RPMI7951 (cell line): ENCODE measurements around the gene PPARGC1A. TPM values are rescaled to one million over a fixed set of nuclear protein-coding genes. Genes with fewer than 3 reads are reported as not detected.
A peak's percentile ranks its signal among the peaks of the same experiment; 100 is the strongest.

Experiments
- DNase-seq: peaks from one replicate; pipeline ENCODE4 v3.0.0-alpha.2; 2012; ENCODE audit warnings: low read depth
- total RNA-seq: library from RNA; depleted of rRNA; stranded (reverse); fragments of >200 nt; shearing (Covaris generic); gene quantifications from 2 replicates; pipeline ENCODE4 v1.2.3, GENCODE V29; 2014; rRNA removed

Gene PPARGC1A
- total RNA-seq, result 0.20 and 0.24 TPM in 2 replicates

- DNase-seq, result peak; percentile 26
Observed at GRCh38 chr4:23889814-23890341, at the start of gene PPARGC1A. Gene PPARGC1A (minus strand): TSS chr4:23890047. CDS start chr4:23889957, 90 bp downstream.

GRCh38 chr4:23938796-23939195, 48.9 kb upstream of the PPARGC1A start:
- no peak for DNase-seq

- DNase-seq, result no peak
Observed at GRCh38 chr4:23937173-23937572, 47.3 kb upstream of the PPARGC1A start.

GRCh38 chr4:23934915-23935314, 45.1 kb upstream of the PPARGC1A start:
- DNase-seq, result peak; percentile 92

GRCh38 chr4:23934223-23934622, 44.4 kb upstream of the PPARGC1A start:
- DNase-seq, result no peak

- DNase-seq, result peak; percentile 7
Observed at GRCh38 chr4:23932901-23933308, 43.1 kb upstream of the PPARGC1A start.

GRCh38 chr4:23932186-23932585, 42.3 kb upstream of the PPARGC1A start:
- DNase-seq, result no peak

- no peak for DNase-seq
Observed at GRCh38 chr4:23931489-23931830, 41.6 kb upstream of the PPARGC1A start.

GRCh38 chr4:23930750-23931488, 41.1 kb upstream of the PPARGC1A start:
- DNase-seq, result peak; percentile 78

- DNase-seq, result peak; percentile 75
Observed at GRCh38 chr4:23929248-23929647, 39.4 kb upstream of the PPARGC1A start.

GRCh38 chr4:23924556-23924955, 34.7 kb upstream of the PPARGC1A start:
- no peak for DNase-seq

- DNase-seq, result no peak
Observed at GRCh38 chr4:23923840-23924239, 34.0 kb upstream of the PPARGC1A start.

GRCh38 chr4:23923141-23923540, 33.3 kb upstream of the PPARGC1A start:
- no peak for DNase-seq

GRCh38 chr4:23922541-23923111, 32.8 kb upstream of the PPARGC1A start:
- DNase-seq, result no peak

GRCh38 chr4:23922013-23922412, 32.2 kb upstream of the PPARGC1A start:
- no peak for DNase-seq

GRCh38 chr4:23921447-23921845, 31.6 kb upstream of the PPARGC1A start:
- no peak for DNase-seq

- no peak for DNase-seq
Observed at GRCh38 chr4:23920716-23921446, 31.0 kb upstream of the PPARGC1A start.

GRCh38 chr4:23920296-23920695, 30.4 kb upstream of the PPARGC1A start:
- no peak for DNase-seq

GRCh38 chr4:23916282-23916681, 26.4 kb upstream of the PPARGC1A start:
- DNase-seq, result no peak

GRCh38 chr4:23915459-23916132, 25.7 kb upstream of the PPARGC1A start:
- no peak for DNase-seq

GRCh38 chr4:23911675-23912455, 22.0 kb upstream of the PPARGC1A start:
- DNase-seq, result no peak
